PC-9 (cell line): ENCODE measurements around the gene ZFP1. TPM values are rescaled to one million over a fixed set of nuclear protein-coding genes. Genes with fewer than 3 reads are reported as not detected.
"Not testable (repeated sequence)": the region's sequence is repeated elsewhere in the genome, so short reads cannot be mapped to it uniquely, and the experiment has no call there.

ENCODE experiments used
- BruUV-seq: library from RNA; stranded (reverse); fragments of 400-500 nt; replicated peaks from 2 replicates; lab custom pipeline; 2021; lab: Mats Ljungman, UMichigan
- CTCF ChIA-PET: fragments of 300-600 bp; sonication (Branson Sonifier 250); formaldehyde crosslinking; loops from one replicate; lab custom pipeline; 2022; ENCODE audit warnings: antibody characterized with exemption; lab: Charles Lee
- POLR2A ChIA-PET: fragments of 300-600 bp; sonication (Branson Sonifier 250); formaldehyde crosslinking; loops from one replicate; lab custom pipeline; 2022; ENCODE audit warnings: antibody characterized with exemption; ENCODE audit not compliant: unreplicated experiment; lab: Charles Lee
- DNase-seq, 2 experiments: peaks; one replicate each; pipeline versions ENCODE4 v3.0.0 to v3.0.0-alpha.2; 2015 to 2022; ENCODE audit warnings: mixed read lengths in 1 of 2
- H2AFZ ChIP-seq: fragments of 200-600 bp; sonication (generic); 2 replicates; pipeline ENCODE4 v1.8.1; 2017; ENCODE audit warnings: antibody characterized with exemption
- H3F3A ChIP-seq: fragments of 200-600 bp; sonication (generic); 2 replicates; pipeline ENCODE4 v1.8.1; 2017; ENCODE audit warnings: antibody characterized with exemption, mild to moderate bottlenecking, low read depth; ENCODE audit not compliant: insufficient read depth
- H3K27ac ChIP-seq: fragments of 200-600 bp; sonication (generic); 2 replicates; pipeline ENCODE4 v1.6.1; 2016; ENCODE audit warnings: mixed run types
- H3K27me3 ChIP-seq: fragments of 200-600 bp; sonication (generic); 2 replicates; pipeline ENCODE4 v1.6.1; 2016; ENCODE audit warnings: low read depth, mixed run types; ENCODE audit not compliant: insufficient read depth
- H3K36me3 ChIP-seq: fragments of 200-600 bp; sonication (generic); 2 replicates; pipeline ENCODE4 v1.6.1; 2016; ENCODE audit warnings: low read depth, mixed run types
- H3K4me1 ChIP-seq: fragments of 200-600 bp; sonication (generic); replicated peaks from 2 replicates; pipeline ENCODE4 v1.6.1; 2016; ENCODE audit warnings: mixed run types; ENCODE audit not compliant: insufficient read depth
- H3K4me2 ChIP-seq: fragments of 200-600 bp; sonication (generic); 2 replicates; pipeline ENCODE4 v1.6.1; 2017; ENCODE audit warnings: mixed run types
- H3K4me3 ChIP-seq: fragments of 200-600 bp; sonication (generic); 2 replicates; pipeline ENCODE4 v1.6.1; 2016; ENCODE audit warnings: mixed run types
- H3K79me2 ChIP-seq: fragments of 200-600 bp; sonication (generic); 2 replicates; pipeline ENCODE4 v1.6.1; 2017; ENCODE audit warnings: low read depth, mixed run types
- H3K9me2 ChIP-seq: fragments of 200-600 bp; sonication (generic); 2 replicates; pipeline ENCODE4 v1.8.1; 2017; ENCODE audit warnings: mild to moderate bottlenecking; ENCODE audit not compliant: insufficient read depth
- H3K9me3 ChIP-seq: fragments of 200-600 bp; sonication (generic); 2 replicates; pipeline ENCODE4 v1.8.1; 2016; ENCODE audit warnings: low read depth; ENCODE audit not compliant: insufficient read depth
- H4K20me1 ChIP-seq: fragments of 200-600 bp; sonication (generic); 2 replicates; pipeline ENCODE4 v1.8.1; 2017; ENCODE audit not compliant: insufficient read depth
- CTCF ChIP-seq: fragments of 200-600 bp; sonication (generic); conservative IDR thresholded peaks from 2 replicates; pipeline ENCODE4 v1.6.1; 2017; ENCODE audit warnings: mixed run types, antibody characterized with exemption, mild to moderate bottlenecking, moderate library complexity
- EZH2 ChIP-seq: fragments of 200-600 bp; sonication (generic); IDR thresholded peaks from 2 replicates; pipeline ENCODE4 v1.8.0; 2017; ENCODE audit warnings: antibody characterized with exemption, low read depth
- intact Hi-C: fragments of 100-400 bp; cut with micrococcal nuclease; formaldehyde crosslinking; loops from one replicate; pipeline ENCODE4 v1.10.0; 2022; ENCODE audit not compliant: unreplicated experiment
- total RNA-seq: library from RNA; stranded (reverse); gene quantifications from 2 replicates; pipeline ENCODE4 v1.2.3, GENCODE V29; 2021

Gene ZFP1
- total RNA-seq, 1 experiment from 2014 or later: 10.9 TPM

GRCh38 chr16:75121949-75122568 is 26.3 kb upstream of the ZFP1 start:
- Histone ChIP-seq H3K36me3 (no peaks in the 10 kb centered on the region), H2AFZ (no peak overlapping the region), H3K4me3 (no peak overlapping the region), H3K4me2 (no peak overlapping the region), H3K27me3 (0 out of 2 replicates have a peak, but pooled peaks cover 4% of the 10 kb centered on the region), H3K4me1 (peaks cover 7% of the 10 kb centered on the region; the same call in 1 of the 2 replicates), H3K9me2 (no peaks in the 10 kb centered on the region), H3K27ac (no peak overlapping the region), H4K20me1 (no peaks in the 10 kb centered on the region), H3F3A (peaks cover 8% of the 10 kb centered on the region; the same call in 1 of the 2 replicates), H3K79me2 (no peaks in the 10 kb centered on the region), H3K9me3 (peaks cover 22% of the 10 kb centered on the region)
- DNase-seq: no peak
- no TSS peak for BruUV-seq
- TF ChIP-seq EZH2 (no peak), CTCF (no peak)
- POLR2A ChIA-PET: no interaction called here
- CTCF ChIA-PET: no interaction called here
- intact Hi-C loops: no loop called here

GRCh38 chr16:75122609-75123008 is 25.7 kb upstream of the ZFP1 start:
- H3K79me2 ChIP-seq: no peaks in the 10 kb centered on the region
- intact Hi-C loops: no loop called here
- no peak overlapping the region for H3K4me2 ChIP-seq

GRCh38 chr16:75127713-75128415 is 20.5 kb upstream of the ZFP1 start:
- Histone ChIP-seq H3K27ac (no peak overlapping the region), H3K27me3 (peaks cover 9% of the 10 kb centered on the region; the same call in 1 of the 2 replicates), H3K9me3 (peaks cover 9% of the 10 kb centered on the region; the same call in 1 of the 2 replicates), H3K36me3 (no peaks in the 10 kb centered on the region), H3K4me1 (peaks cover 18% of the 10 kb centered on the region), H3K4me3 (no peak overlapping the region), H2AFZ (no peak overlapping the region), H3K4me2 (no peak overlapping the region), H3K9me2 (no peaks in the 10 kb centered on the region), H3K79me2 (no peaks in the 10 kb centered on the region), H3F3A (peaks cover 16% of the 10 kb centered on the region), H4K20me1 (no peaks in the 10 kb centered on the region; the same call in 1 of the 2 replicates)
- ChIA-PET POLR2A (interaction anchor here (0.7 kb wide), 1 partner anchor 98 kb away, joined by 3 read pairs; no protein-coding TSS in a partner anchor), CTCF (no interaction called here)
- DNase-seq: no peak
- BruUV-seq: no TSS peak
- TF ChIP-seq CTCF (no peak), EZH2 (no peak)
- intact Hi-C loops: no loop called here

More at GRCh38 chr16:75122609-75123008, 25.7 kb upstream of the ZFP1 start:
- no peak overlapping the region for H2AFZ ChIP-seq
- H4K20me1 ChIP-seq: no peaks in the 10 kb centered on the region
- peaks cover 27% of the 10 kb centered on the region for H3K9me3 ChIP-seq
- TF ChIP-seq CTCF: no peak
- TF ChIP-seq EZH2: no peak
- H3K27ac ChIP-seq: no peak overlapping the region
- BruUV-seq: no TSS peak
- peaks cover 8% of the 10 kb centered on the region; the same call in 1 of the 2 replicates for H3F3A ChIP-seq
- no peak overlapping the region for H3K4me3 ChIP-seq
- POLR2A ChIA-PET: no interaction called here
- H3K27me3 ChIP-seq: peaks cover 9% of the 10 kb centered on the region; the same call in 1 of the 2 replicates
- CTCF ChIA-PET: no interaction called here
- H3K9me2 ChIP-seq: no peaks in the 10 kb centered on the region
- H3K36me3 ChIP-seq: no peaks in the 10 kb centered on the region
- peaks cover 7% of the 10 kb centered on the region; the same call in 1 of the 2 replicates for H3K4me1 ChIP-seq
- DNase-seq: no peak

- H2AFZ ChIP-seq, POLR2A ChIA-PET, H3K4me3 ChIP-seq, H3K9me3 ChIP-seq, H3K27ac ChIP-seq, H3K36me3 ChIP-seq, H3K9me2 ChIP-seq, BruUV-seq, intact Hi-C loops, H3K27me3 ChIP-seq, H4K20me1 ChIP-seq, H3K79me2 ChIP-seq: not testable (repeated sequence)
- CTCF ChIA-PET: interaction anchor here (0.6 to 1.3 kb wide), 3 partner anchors 13 to 267 kb away, joined by 3 to 4 read pairs (median 4); no protein-coding TSS in a partner anchor
- Histone ChIP-seq H3K4me2 (peak overlapping the region; percentile 34; the same call in 1 of the 2 replicates), H3F3A (peaks cover 16% of the 10 kb centered on the region), H3K4me1 (peaks cover 18% of the 10 kb centered on the region)
- DNase-seq: peak; percentile 47 to 74
Observed at GRCh38 chr16:75129421-75130149, 18.7 kb upstream of the ZFP1 start.
